SK-N-SH (cell line): ENCODE measurements around the gene CTXN3.

ENCODE experiments used
- CTCF ChIP-seq: fragments of 200-600 bp; sonication (generic); IDR thresholded peaks from 2 replicates; pipeline ENCODE4 v1.6.1; 2017; ENCODE audit warnings: antibody characterized with exemption, mild to moderate bottlenecking, moderate library complexity
- USF2 ChIP-seq: fragments of 150-350 bp; IDR thresholded peaks from 2 replicates; pipeline ENCODE4 v1.6.1; 2017; ENCODE audit warnings: antibody characterized with exemption, low read length, low read depth, borderline replicate concordance

- TF ChIP-seq CTCF (no peak), USF2 (no peak)
Observed at GRCh38 chr5:127683008-127683407, 34.1 kb downstream of the CTXN3 start.
